GM18507 (cell line): Measurements from ENCODE around the gene SHANK3.

Experiments
- DNase-seq: peaks from one replicate; pipeline ENCODE4 v3.0.0; 2011; ENCODE audit warnings: low read depth; ENCODE audit not compliant: insufficient read length; ENCODE audit errors: extremely low spot score
- FAIRE-seq: peaks from 2 replicates; lab custom pipeline; 2011; peaks lifted over from hg19 to GRCh38; lab: Jason Lieb, UNC

SHANK3 gene

DNA sequence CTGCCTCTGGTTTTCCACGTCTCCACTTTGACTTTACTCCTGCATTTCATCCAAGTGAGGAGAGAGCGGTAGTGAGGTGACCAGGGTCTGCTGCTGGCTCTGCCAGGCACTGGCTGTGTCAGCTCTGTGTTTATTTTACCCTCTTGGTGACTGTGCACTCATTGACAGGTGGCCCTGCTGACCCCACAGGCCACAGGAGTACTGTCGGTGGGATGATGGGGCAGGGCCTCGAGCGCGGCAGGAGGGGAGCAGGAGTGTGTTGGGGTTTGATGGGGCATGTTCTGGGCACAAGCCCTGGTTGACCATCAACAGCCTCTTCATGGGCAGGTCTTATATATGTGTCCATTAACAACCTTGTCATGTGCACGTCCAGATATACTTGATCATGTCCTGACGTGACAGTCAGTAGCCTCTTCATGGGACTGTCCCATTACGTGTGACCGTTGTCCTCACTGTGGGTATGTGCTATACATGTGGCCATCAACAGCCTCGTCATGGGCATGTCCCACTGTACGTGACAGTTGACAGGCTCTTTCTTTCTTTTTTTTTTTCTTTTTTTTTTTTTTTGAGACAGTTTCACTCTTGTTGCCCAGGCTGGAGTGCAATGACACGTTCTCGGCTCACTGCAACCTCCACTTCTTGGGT is 34.0 kb downstream of the SHANK3 start:
- FAIRE-seq (no peak), DNase-seq (no peak)

DNA sequence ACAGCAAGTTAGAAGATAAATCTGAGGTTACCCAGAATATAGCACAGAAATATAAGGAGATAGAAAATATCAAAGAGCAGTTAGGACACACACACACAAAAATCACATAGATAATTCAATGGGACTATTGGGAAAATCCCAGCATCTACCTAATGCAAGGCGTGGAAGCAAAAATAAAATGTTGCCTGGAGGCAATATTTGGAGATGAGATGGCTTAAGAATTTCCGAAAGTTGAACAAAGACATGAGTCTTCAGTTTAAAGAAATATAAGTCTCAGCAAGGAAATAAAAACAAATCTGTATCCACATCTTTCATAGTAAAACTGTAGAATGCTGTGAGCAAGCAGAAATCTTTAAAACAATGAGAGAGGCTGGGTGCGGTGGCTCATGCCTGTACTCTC is 35.9 kb downstream of the SHANK3 start:
- DNase-seq (no peak), FAIRE-seq (no peak)

DNA sequence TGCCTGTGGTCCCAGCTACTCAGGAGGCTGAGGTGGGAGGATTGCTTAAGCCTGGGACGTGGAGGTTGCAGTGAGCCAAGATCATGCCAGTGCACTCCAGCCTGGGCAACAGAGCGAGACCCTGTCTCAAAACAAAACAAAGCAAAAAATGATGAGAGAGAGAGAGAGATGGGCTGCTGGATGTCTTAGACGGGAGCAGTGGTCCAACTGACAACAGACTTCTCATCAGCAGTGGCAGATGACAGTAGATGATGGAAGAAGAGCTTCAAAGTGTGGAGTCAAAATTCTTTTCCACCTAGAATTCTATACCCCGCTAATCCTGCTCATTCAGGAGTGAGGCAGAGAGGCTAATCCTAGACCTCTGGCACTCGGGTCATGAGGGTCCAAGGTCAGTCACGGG is 36.4 kb downstream of the SHANK3 start:
- no peak for DNase-seq
- FAIRE-seq, result no peak

DNA sequence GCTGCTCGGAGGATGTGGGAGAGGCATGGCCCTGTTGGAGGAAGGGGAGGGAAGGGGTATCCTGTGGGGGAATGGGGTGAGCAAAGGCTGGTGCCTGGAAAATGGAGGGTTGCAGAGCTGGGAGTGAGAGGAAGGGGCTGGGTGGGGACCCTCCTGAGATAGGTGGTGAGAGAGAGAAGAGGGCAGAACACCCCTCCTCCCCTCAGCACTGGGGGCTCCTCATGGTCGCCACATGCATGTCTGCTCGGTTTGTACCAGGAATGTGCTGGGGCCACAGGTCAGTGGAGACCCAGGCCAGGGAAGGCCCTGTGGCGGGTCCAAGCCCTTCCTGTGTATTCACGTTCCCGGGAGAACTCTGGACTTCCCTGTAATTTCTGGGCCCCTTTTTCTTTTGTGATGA is 37.6 kb downstream of the SHANK3 start:
- DNase-seq (no peak), FAIRE-seq (no peak)

DNA sequence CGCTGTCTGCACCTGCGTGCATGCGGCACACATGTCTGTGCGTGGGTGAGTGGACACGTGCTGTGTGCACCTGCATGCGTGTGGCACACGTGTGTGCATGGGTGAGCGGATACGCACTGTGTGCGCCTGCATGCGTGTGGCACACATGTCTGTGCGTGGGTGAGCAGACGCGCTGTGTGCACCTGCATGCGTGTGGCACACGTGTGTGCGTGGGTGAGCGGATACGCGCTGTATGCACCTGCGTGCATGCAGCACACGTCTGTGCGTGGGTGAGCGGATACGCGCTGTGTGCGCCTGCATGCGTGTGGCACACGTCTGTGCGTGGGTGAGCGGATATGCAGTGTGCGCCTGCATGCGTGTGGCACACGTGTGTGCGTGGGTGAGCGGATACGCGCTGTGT is 38.3 kb downstream of the SHANK3 start:
- DNase-seq (no peak), FAIRE-seq (no peak)

DNA sequence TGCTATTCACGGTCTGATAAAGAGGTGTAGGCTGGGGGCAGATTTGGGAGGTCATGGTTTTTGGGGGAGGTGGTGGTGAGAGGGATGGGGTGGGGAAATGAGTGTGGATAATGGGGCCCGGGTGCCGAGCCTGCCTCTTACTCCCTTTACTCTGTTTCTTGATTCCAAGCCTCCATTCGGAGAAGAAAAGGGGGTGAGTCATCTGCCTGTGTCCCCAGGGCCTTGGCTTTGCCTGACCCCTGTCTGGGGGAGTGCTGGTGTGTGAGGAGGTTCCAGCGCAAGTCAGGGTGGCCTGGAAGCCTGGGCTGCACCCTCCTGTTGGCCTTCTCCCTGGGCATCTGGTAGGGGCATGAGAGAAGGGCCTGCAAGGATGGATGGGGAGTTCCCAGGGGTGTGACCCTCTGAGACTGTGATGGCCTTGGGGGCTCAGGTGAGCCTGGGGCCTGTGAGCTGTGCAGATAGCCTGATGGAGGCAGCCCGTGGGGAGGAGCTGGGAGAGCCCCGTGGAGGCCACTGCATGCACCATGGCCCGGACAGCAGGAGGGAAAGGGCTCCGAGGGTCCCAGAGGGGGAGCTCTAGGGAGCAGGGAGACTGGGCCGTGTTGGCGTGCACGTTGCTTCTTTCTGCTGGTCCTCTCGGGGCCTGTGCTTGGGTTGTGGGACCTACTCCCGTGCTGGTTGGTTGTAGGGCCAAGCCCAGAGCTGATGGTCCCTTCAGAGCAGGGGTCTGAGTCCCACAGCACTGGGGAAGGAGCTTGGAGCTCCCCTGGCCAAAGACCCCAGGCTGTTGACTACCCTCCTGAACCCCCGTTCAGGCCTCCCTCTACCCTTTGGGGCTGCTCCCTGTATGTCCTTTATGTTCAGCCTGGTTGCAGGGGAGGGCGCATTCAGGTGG is 39.1 kb downstream of the SHANK3 start:
- no peak for FAIRE-seq

DNA sequence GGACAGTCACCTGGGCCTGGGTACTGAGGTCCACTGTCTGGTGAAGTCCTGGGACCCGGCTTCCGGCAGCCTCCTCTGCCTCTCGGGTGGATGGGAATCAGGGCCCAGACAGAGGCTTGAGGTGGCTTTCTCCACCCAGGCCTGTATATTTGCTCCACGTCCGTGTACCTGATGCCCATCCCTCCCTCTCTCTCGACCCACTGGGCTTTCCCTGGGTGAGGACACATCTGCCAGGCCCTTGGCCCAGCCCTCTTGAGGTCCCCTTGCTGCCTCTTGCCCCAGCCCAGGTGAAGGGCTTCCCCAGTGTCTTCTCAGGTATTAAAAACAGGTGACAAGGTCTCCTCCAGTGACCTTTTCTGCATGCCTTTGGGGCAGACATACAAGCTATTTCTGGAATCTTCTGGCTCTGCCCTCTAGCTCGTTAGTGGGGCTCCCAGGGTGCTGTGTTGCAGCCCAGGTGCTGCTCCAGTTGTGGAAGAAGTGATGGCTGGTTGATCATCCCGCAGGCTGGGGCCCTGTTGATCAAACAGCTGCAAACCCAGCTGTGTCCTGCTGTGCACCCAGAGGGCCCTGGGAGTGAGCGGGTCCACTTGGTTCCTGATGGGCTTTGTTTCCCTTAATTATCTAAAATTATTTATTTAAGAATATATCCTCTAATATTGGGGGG is 39.9 kb downstream of the SHANK3 start:
- no peak for FAIRE-seq
- DNase-seq, result no peak

More for the DNA sequence above, 39.1 kb downstream of the SHANK3 start:
- DNase-seq, result no peak

DNA sequence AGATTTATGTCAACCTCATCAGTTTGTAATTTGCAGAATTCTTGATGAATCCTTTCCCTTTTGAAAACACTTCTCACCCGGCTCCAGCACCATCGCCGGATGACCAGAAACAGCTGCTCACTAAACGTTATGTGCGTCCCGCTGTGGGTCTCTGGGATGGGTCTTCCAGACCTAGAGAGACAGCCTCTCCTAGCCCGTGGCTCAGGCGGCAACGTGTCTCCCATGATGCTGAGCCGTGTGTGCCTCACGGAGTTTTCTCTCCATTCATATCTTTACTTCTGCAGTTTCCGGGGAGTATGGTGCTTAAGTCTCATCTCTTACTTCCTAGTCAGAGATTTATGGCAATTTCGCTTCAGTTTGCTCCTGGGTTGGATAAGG is 40.4 kb downstream of the SHANK3 start:
- no peak for FAIRE-seq
- DNase-seq, result no peak

DNA sequence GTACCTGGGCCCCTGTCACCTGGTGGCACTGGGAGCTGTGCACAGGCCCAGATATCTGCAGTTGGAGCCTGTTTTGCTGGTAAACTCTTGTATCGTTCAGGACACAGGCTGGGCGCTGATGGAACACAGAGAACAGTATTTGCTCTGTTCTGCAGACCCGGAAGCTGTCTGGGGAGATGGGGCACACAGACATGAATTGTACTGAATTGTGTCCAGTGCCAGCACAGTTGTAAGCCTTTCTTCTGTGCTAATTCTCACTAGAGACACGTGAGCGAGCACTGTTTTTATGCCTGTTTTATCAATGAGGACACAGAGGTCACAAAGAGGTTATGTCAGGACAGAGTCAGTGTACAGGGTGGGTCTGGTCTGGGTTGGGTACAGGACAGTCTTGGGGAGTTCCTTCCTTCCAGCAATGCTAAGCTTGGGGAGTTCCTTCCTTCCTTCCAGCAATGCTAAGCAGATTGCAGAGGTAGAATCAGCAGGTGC is 41.0 kb downstream of the SHANK3 start:
- DNase-seq (no peak), FAIRE-seq (no peak)

DNA sequence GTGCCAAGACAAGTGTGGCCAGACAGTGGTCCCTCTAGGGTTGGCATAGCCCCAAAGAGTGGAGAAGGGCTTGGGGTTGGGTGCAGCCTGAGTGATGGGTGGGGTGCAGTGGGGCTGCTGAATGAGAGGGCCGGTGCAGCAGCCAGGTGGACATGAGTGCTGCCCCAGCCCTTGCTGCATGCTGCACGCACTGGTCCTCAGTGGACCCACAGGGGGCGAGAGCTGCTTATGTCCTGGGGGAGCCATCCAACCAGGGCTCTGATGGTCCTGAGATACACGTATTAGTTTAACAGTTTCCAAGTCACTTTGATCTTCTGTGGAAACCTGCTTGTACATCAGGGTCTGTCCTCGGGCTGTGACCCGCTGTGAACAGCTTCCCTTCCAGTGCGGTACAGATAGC is 41.5 kb downstream of the SHANK3 start:
- DNase-seq (no peak), FAIRE-seq (no peak)

DNA sequence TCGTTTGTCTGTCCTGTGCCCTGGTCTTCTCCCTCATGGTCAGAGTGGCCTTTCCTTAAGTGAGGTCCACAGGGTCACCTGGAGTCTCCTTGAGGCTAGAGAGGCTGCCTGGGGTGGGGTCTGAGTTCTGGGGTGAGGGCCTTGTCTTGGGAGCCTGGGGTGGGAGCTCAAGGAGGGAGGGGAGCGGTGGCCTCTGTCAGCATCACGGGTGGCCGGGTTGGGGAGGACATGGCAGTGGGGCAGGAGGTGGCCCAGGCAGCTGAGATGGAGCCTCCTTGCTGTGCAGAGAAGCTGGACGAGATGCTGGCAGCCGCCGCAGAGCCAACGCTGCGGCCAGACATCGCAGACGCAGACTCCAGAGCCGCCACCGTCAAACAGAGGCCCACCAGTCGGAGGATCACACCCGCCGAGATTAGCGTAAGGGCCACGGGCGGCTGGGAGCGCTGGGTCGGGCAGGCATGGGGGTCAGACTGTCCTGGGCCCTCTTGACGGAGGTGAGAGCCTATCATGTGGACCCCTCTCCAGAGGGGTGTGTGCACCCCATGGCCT is 42.1 kb downstream of the SHANK3 start:
- no peak for DNase-seq
- no peak for FAIRE-seq

DNA sequence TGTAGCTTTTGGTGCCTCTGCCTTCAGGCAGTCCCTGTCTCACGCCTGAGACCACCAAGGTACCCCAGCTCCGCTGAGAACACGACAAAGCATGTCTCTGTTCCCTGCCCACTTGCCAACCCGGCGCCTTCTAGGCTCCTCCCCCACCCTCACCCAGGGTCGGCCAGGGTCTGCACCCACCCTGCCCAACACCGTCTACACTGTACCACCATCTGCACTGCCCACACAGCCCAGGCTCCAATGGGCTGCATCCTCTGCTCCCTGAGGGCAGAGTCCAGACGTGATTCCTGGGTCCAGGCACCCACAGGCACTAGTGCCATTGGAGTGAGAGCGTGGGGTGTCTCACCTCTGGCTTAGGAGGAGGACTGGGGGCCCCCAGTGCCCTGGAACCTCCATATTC is 42.6 kb downstream of the SHANK3 start:
- no peak for FAIRE-seq
- DNase-seq, result no peak

DNA sequence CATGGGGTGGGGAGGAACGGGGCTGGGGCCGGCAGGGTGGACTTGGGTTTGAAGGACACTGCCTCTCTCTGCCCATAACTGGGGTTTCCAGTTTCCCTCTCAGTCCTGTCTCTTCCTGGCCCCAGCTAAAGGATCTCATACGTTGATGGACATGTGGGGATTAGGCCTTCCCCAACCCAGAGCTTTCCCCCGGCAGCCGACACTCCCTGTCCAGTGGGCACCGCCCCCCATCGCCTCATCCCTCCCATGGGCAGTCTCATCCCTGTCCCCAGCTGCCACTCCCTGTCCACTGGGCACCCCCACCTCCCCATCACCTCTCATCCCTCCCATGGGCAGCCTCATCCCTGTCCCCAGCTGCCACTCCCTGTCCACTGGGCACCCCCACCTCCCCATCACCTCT is 43.2 kb downstream of the SHANK3 start:
- DNase-seq (no peak), FAIRE-seq (no peak)

DNA sequence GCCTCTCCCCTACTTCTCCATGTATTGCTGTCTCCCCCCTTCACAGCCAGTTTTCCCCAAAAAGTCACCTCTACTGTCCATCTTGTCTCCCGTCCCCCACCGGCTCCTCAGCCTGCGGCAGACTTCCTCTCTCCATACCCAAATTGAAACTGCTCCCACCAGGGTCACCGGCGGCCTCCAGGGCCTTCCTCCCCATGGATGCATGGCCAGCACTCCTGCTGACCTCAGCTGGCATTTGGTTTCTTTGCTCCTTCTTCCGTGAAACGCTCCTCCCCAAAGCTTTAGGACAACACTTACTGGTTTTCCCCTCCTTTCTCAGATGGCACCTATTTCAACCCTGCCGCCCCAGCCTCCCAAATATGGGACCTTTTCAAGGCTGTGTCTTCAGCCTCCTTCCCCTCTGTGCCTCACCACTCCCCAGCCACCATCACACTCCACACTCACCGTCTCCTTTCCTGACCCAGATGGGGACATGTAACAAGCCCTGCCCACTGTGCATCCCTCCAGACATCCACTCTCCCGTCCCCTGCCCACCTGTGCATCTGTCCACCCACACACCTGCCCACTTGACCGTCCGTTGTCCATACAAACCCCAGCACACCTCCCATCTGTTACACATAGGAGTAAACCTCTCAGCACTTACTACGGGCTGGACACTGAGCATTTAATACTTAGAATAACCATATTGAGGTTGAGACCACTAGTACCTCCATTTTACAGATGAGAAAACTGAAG is 43.8 kb downstream of the SHANK3 start:
- DNase-seq, result no peak
- no peak for FAIRE-seq

DNA sequence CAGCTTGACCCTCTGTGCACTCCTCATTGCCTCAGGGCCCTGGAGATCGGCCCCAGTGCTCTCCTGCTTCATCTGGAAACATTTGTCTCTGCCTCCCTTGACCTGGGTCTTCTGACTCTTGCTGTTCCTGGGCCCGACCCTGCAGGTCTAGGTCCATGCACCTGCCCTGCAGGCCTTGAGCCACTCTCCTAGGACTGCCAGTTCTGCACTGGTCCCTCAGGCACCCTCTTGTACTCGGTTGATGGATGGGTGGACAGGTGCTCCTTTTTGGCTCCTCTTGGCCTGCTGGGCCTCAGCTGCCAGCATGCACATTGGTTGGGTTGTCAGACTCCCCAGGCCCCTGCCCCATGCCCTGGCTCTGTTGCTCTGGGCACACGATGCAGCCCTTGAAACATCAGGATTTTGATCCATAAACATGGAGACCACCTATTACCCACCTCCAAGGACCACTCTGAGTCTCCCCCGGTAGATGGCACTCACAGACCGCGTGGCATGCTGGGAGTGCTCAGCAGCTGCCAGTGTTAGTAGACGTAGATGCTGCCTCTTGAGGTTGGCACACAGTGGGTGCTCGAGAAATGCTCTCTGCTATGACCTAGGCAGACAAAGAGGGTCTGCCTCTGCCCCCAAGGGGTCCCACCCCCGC is 45.2 kb downstream of the SHANK3 start:
- FAIRE-seq, result no peak

DNA sequence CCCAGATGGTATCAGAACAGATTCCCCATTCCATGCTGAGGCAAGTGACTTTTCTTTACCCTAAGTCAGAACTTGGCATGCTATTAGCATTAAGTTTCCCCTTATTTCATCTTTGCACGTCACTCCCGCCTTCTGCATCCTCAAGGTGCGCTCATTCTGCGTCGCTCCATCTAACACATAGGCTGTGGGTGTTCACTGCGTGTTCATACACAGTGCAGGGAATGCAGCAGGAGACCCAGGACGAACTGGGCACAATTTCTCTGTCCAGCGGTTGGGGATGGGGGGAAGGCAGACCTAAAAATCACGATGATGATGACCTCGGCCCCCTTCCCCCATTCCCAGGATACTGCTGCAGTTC is 45.7 kb downstream of the SHANK3 start:
- DNase-seq, result no peak
- no peak for FAIRE-seq

More for the DNA sequence above, 45.2 kb downstream of the SHANK3 start:
- DNase-seq, result no peak

DNA sequence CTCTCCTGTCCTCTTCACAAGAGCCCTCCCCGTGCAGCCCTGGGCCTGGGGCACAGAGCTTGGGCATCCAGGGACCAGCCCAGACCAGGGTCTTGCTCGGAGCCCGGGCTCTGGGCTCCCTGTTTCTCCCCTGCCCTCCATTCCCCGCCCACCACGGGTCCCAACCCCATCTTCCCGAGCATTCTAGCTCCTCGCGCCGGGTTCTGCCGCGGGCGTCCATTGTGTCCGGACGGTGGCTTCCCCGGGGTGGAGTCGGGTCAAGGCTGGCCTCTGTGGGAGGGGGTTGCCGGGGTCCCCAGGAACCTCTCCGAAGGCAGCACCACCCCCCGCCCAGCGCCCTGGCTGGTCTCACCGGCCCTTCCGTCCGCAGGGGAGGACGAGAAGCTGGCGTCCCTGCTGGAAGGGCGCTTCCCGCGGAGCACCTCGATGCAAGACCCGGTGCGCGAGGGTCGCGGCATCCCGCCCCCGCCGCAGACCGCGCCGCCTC is 47.2 kb downstream of the SHANK3 start:
- FAIRE-seq (no peak), DNase-seq (no peak)

DNA sequence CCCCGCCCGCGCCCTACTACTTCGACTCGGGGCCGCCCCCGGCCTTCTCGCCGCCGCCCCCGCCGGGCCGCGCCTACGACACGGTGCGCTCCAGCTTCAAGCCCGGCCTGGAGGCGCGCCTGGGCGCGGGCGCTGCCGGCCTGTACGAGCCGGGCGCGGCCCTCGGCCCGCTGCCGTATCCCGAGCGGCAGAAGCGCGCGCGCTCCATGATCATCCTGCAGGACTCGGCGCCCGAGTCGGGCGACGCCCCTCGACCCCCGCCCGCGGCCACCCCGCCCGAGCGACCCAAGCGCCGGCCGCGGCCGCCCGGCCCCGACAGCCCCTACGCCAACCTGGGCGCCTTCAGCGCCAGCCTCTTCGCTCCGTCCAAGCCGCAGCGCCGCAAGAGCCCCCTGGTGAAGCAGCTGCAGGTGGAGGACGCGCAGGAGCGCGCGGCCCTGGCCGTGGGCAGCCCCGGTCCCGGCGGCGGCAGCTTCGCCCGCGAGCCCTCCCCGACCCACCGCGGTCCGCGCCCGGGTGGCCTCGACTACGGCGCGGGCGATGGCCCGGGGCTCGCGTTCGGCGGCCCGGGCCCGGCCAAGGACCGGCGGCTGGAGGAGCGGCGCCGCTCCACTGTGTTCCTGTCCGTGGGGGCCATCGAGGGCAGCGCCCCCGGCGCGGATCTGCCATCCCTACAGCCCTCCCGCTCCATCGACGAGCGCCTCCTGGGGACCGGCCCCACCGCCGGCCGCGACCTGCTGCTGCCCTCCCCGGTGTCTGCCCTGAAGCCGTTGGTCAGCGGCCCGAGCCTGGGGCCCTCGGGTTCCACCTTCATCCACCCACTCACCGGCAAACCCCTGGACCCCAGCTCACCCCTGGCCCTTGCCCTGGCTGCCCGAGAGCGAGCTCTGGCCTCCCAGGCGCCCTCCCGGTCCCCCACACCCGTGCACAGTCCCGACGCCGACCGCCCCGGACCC is 48.0 kb downstream of the SHANK3 start:
- FAIRE-seq (no peak), DNase-seq (no peak)
